NT2/D1 (cell line): ENCODE results near the gene TAMALIN.

ENCODE experiments used
- SUZ12 ChIP-seq: IDR thresholded peaks from 2 replicates; pipeline ENCODE4 v1.6.1; 2011; ENCODE audit not compliant: insufficient read length, insufficient read depth; ENCODE audit errors: extremely low read depth
- ZNF274 ChIP-seq: IDR thresholded peaks from 2 replicates; pipeline ENCODE4 v1.6.1; 2011; ENCODE audit warnings: mild to moderate bottlenecking, low read depth, low read length

- TF ChIP-seq SUZ12 (no peak), ZNF274 (no peak)
Observed at GRCh38 chr12:52007158-52007921, 594 bp downstream of the TAMALIN start.
